ENCODE data around the gene PPHLN1.
"Not testable (repeated sequence)": the region's sequence is repeated elsewhere in the genome, so short reads cannot be mapped to it uniquely, and the experiment has no call there.

Gene PPHLN1

GRCh38 chr12:42323856-42324255 lies 2.1 kb upstream of the PPHLN1 start:
- no peak for DNase-seq

GRCh38 chr12:42325326-42325652 lies 678 bp upstream of the PPHLN1 start:
- no peak for DNase-seq

GRCh38 chr12:42326541-42327226 lies 717 bp downstream of the PPHLN1 start:
- no peak for DNase-seq

GRCh38 chr12:42327227-42327590 lies 1.2 kb downstream of the PPHLN1 start:
- DNase-seq, result no peak

GRCh38 chr12:42330097-42330496 lies 4.1 kb downstream of the PPHLN1 start:
- DNase-seq, result not testable (repeated sequence)

GRCh38 chr12:42332301-42333285 lies 6.6 kb downstream of the PPHLN1 start:
- DNase-seq, result no peak

GRCh38 chr12:42336286-42336685 lies 10.3 kb downstream of the PPHLN1 start:
- DNase-seq, result no peak

GRCh38 chr12:42338280-42338679 lies 12.3 kb downstream of the PPHLN1 start:
- DNase-seq, result no peak

- no peak for DNase-seq
These were observed 16.1 kb downstream of the PPHLN1 start for GRCh38 chr12:42342028-42342427.

- DNase-seq, result no peak
These were observed 17.8 kb downstream of the PPHLN1 start for GRCh38 chr12:42343721-42344120.

- no peak for DNase-seq
These were observed 20.5 kb downstream of the PPHLN1 start for GRCh38 chr12:42346403-42347002.

- DNase-seq, result not testable (repeated sequence)
These were observed 23.4 kb downstream of the PPHLN1 start for GRCh38 chr12:42349119-42350020.

- DNase-seq, result not testable (repeated sequence)
These were observed 24.0 kb downstream of the PPHLN1 start for GRCh38 chr12:42350021-42350407.

GRCh38 chr12:42356344-42356743 lies 30.4 kb downstream of the PPHLN1 start:
- no peak for DNase-seq

- DNase-seq, result no peak
These were observed 34.9 kb downstream of the PPHLN1 start for GRCh38 chr12:42360747-42361403.

GRCh38 chr12:42361909-42362646 lies 36.1 kb downstream of the PPHLN1 start:
- no peak for DNase-seq

- DNase-seq, result no peak
These were observed 36.8 kb downstream of the PPHLN1 start for GRCh38 chr12:42362647-42363260.

GRCh38 chr12:42364692-42365091 lies 38.7 kb downstream of the PPHLN1 start:
- DNase-seq, result no peak

- DNase-seq, result no peak
These were observed 39.5 kb downstream of the PPHLN1 start for GRCh38 chr12:42365486-42365885.

- no peak for DNase-seq
These were observed 44.0 kb downstream of the PPHLN1 start for GRCh38 chr12:42370013-42370412.

All from stimulated activated naive CD4-positive, alpha-beta T cell treated with Interleukin-2 at 50 U/mL for 16 hours (primary cell).